Measurements from ENCODE around the gene NPPA. TPM values are rescaled to one million over a fixed set of nuclear protein-coding genes. Genes with fewer than 3 reads are reported as not detected.

The NPPA gene
- total RNA-seq, 1 donor from 2014 or later = 8.4 TPM

DNA sequence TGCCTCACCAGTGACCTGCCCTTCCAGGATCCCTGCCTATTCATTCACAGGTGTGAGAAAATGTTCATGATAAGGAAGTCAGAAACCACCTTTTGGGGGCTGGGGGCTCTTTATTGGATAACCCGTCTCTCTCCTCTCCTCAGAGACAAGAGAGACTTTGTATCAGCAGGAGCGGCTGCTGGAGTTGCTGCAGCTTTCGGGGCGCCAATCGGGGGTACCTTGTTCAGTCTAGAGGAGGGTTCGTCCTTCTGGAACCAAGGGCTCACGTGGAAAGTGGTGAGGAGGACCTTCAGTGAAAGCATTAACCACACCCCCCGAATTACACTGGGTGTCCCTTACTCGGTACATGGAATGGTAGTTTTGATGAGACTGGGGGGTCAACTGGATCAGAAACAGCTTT is 20.6 kb downstream of the NPPA start:
- Histone ChIP-seq H3K9me3 (no peaks in the 10 kb centered on the region), H3K4me1 (no peaks in the 10 kb centered on the region), H3K27ac (no peak overlapping the region), H3K36me3 (peaks cover 98% of the 10 kb centered on the region), H3K4me3 (no peak overlapping the region), H3K27me3 (no peaks in the 10 kb centered on the region)
- DNase-seq = peak; percentile 7
- no peak for ATAC-seq
- intact Hi-C loops (cut with DNase I) = no loop called here
- TF ChIP-seq, protein P1, sequence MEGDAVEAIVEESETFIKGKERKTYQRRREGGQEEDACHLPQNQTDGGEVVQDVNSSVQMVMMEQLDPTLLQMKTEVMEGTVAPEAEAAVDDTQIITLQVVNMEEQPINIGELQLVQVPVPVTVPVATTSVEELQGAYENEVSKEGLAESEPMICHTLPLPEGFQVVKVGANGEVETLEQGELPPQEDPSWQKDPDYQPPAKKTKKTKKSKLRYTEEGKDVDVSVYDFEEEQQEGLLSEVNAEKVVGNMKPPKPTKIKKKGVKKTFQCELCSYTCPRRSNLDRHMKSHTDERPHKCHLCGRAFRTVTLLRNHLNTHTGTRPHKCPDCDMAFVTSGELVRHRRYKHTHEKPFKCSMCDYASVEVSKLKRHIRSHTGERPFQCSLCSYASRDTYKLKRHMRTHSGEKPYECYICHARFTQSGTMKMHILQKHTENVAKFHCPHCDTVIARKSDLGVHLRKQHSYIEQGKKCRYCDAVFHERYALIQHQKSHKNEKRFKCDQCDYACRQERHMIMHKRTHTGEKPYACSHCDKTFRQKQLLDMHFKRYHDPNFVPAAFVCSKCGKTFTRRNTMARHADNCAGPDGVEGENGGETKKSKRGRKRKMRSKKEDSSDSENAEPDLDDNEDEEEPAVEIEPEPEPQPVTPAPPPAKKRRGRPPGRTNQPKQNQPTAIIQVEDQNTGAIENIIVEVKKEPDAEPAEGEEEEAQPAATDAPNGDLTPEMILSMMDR (IDR thresholded peaks at IDR 0.05) = no peak

- no peak for ATAC-seq
- H3K9me3 ChIP-seq = no peaks in the 10 kb centered on the region
- intact Hi-C loops (cut with DNase I) = no loop called here
- no peak overlapping the region for H3K27ac ChIP-seq
- peaks cover 98% of the 10 kb centered on the region for H3K36me3 ChIP-seq
- H3K27me3 ChIP-seq = no peaks in the 10 kb centered on the region
- peak; percentile 23 for DNase-seq
- TF ChIP-seq, protein P1 (IDR thresholded peaks at IDR 0.05) = no peak
- H3K4me3 ChIP-seq = no peak overlapping the region
- no peaks in the 10 kb centered on the region for H3K4me1 ChIP-seq
Observed at GRCh38 chr1:11825131-11825530, 22.5 kb downstream of the NPPA start.

DNA sequence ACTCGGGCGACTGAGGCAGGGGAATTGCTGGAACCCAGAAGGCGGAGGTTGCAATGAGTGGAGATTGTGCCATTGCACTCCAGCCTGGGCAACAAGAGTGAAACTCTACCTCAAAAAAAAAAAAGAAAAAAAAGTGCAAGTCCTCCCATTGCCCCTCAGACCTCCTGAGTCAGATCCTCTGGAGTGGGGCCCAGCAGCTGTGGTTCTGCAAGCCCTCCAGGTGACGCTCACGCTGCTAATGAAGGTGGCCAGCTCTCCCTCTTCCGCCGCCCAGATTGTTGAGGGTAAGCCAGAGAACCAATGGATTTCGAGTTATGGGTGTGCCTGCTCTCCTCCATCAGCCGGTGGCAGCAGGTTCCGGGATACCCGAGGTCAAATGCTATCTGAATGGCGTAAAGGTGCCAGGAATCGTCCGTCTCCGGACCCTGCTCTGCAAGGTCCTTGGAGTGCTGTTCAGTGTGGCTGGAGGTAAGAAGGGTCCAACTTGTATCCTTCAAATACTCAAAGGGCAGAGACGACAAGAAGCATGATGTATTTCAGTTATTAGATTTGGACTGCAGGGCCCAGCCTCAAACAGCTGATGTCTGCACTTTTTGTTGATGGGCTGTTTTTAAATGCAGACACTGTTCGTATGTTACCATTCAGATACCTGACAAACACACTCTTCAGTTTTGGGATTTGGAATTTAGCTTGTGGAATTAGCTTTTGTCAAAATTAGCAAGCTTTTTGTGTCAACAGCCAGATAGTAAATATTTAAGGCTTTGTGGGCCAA is 24.0 kb downstream of the NPPA start:
- TF ChIP-seq, protein P1 (IDR thresholded peaks at IDR 0.05) = no peak
- Histone ChIP-seq H3K27ac (no peak overlapping the region), H3K27me3 (no peaks in the 10 kb centered on the region), H3K4me1 (no peaks in the 10 kb centered on the region), H3K4me3 (no peak overlapping the region), H3K9me3 (no peaks in the 10 kb centered on the region), H3K36me3 (peaks cover 99% of the 10 kb centered on the region)
- intact Hi-C loops (cut with DNase I) = no loop called here
- DNase-seq = peak; percentile 28
- no peak for ATAC-seq

DNA sequence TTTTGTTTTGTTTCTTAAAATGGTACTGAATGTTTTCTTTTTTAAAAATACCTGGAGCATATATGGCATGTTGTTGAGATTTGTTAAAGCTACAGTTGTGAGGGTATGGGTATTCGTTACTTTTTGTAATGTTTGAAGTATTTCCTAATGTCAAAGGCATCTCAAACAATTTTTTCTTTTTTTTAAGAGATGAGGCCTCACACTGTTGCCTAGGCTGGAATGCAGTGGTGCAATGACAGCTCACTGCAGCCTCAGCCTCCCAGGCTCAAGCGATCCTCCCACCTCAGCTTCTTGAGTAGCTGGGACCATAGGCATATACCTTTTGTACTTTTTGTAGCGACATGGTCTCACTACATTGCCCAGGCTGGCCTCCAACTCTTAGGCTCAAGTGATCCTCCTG is 25.5 kb downstream of the NPPA start:
- no peaks in the 10 kb centered on the region for H3K4me1 ChIP-seq
- H3K4me3 ChIP-seq = no peak overlapping the region
- H3K27ac ChIP-seq = no peak overlapping the region
- no peaks in the 10 kb centered on the region for H3K27me3 ChIP-seq
- TF ChIP-seq, protein P1 (IDR thresholded peaks at IDR 0.05) = no peak
- no peaks in the 10 kb centered on the region for H3K9me3 ChIP-seq
- ATAC-seq = no peak
- DNase-seq = peak; percentile 0
- intact Hi-C loops (cut with DNase I) = no loop called here
- peaks cover 99% of the 10 kb centered on the region for H3K36me3 ChIP-seq

DNA sequence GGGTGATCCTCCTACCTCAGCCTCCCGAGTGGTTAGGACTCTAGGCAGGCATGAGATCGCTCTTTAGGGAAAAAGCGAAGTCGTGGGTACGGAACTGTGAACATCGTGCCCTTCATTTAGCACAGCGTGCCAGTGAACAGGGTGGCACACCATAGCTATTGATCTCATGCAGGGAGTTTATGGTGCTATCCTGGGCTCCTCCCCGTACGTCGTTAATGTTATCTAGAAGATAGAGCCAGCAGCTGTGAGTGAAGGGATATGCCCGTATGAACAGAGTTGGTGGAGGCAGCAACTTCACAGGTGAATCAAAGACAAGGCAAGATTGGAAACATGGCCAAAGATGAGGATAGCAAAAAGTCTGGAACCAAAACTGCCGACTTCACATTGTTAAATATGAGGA is 30.4 kb downstream of the NPPA start:
- intact Hi-C loops (cut with DNase I) = no loop called here
- no peak overlapping the region for H3K27ac ChIP-seq
- no peaks in the 10 kb centered on the region for H3K4me1 ChIP-seq
- TF ChIP-seq, protein P1 (IDR thresholded peaks at IDR 0.05) = no peak
- H3K27me3 ChIP-seq = no peaks in the 10 kb centered on the region
- DNase-seq (peak; percentile 17), ATAC-seq (no peak)
- H3K36me3 ChIP-seq = peaks cover 85% of the 10 kb centered on the region
- no peaks in the 10 kb centered on the region for H3K9me3 ChIP-seq
- H3K4me3 ChIP-seq = no peak overlapping the region

Measured in upper lobe of right lung (tissue), 1 donor.